Ammon's horn (tissue), 1 donor: Measurements from ENCODE around the gene NECTIN1.
A peak's percentile ranks its signal among the peaks of the same experiment; 100 is the strongest.

Experiments
- DNase-seq: peaks from one replicate; pipeline ENCODE4 v3.0.0-alpha.2; 2016; ENCODE audit warnings: low spot score

NECTIN1 gene

DNA sequence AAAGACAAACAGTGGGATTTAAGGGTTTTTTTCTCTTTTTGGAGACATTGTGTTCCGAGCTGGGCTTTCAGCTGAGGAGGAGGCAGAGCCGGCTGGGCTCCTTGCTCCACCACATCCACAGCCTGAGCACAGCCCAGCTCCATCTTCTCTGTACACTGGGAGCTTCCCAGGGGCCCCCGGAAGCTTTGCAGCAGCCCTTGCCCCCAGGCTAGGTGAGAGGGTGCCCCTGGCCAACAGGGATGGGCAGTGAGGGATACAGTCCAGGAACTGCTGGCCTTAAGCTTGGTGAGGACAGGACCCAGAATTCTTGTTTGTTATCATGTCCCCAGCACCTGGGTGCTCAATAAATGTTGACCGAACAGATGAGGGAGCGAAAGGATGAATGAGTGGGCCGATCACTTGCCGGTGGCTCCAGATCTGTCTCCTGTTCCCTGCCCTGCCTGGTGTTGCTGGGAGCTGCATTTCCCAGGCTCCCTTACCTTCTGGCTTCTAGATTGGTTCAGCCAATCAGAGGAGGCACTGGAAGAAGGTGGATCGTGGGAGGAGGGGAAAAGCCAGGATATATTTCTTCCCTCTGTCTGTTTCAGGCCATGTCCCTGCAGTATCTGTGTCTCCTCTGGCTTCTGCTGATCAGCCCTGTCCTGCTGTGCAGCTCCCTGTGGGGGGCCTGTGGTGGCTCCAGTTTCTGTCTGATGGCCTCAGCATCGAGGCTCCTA lies 26.5 kb upstream of the NECTIN1 start:
- DNase-seq = no peak

DNA sequence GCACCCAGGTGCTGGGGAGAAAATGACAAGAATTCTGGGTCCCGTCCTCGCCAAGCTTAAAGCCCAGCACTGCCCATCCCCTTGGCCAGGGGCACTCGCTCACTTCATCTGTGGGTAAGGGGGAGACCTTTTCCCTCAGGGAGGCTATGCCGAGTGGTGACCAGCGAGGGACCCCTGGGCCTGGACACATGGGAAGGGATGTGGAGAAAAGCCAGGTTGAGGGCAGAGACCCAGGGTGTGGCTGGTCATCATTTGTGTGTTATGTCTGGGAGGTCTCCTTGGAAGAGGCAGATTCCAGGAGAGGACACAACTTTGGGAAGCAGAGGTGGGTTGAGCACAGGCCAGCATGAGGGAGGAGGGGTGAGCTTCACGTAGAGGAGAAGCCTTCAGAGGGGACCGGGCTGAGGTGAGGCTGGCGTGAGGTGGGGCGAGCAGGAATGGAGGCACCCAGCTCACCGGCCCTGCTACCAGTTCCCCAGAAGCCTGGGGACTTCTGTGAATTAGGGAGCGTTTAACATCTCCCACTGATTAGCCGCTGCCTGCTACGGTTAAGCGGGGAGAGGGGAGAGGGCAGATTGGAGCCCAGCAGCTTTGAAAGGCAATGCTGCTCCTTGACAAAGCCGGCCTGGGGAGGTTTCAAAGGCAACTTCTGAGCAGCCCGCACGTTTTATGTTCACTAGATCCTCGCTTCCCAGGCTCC lies 25.8 kb upstream of the NECTIN1 start:
- DNase-seq = no peak

DNA sequence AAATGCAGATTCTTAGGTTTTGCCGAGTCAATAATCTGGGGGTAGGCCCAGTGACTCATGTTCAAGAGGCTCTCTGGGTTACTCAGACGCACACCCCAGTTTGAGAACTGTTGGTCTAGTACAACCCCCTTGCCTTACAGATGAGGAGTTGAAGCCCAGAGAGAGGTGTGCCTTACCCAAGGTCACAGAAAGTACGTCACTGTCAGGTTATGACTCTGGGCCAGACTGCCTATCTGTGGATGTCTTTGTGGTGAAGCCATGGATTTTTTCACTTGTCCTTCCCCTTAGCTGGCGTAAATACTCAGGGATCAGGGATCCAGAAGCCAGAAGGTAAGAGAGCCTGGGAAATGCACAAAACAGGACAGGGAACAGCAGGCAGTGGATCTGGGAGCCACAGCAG lies 25.2 kb upstream of the NECTIN1 start:
- DNase-seq = no peak

DNA sequence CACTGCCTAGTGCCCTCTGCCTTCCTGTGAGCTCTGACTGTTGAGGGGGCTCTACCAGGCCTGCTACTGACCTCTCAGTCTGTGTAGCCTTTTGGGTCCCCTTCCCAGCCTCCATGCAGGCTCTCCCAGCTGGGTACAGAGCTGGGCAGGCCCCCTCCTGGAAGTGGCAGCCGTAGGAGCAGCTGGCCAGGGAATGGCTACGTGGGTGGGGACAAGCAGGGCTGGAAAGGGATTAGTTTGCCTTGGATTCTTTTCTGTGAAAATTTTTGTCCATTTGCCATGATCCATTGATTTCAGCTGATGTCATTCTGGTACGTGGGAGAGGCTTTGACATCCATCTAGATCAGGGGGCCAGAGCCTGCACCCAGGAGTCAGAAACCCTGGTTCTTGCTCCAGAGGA lies 23.9 kb upstream of the NECTIN1 start:
- DNase-seq = no peak

DNA sequence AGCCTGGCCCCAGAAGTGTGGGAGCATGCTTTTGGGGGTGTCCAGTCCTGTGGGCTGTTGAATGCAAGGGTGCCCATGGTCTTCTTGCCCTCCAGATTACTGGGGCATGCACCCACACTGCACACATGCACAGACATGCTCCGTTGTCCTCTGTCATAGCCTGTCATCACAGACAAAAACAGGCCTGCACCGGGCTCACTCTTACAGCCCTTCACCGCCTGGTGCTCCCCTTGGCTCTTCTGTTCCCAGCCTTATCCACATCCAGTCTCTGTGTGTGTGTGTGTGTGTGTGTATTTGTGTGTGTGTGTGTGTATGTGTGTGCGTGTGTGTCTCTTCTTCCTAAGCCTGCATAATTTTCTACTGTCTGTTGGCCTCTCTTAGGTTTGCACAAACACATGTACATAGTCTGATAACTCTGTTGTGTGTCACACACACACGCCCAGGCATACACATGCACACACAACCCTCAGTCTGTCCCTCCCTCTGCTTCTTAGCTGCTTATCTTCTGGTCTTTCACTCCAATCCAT lies 23.4 kb upstream of the NECTIN1 start:
- DNase-seq = no peak

DNA sequence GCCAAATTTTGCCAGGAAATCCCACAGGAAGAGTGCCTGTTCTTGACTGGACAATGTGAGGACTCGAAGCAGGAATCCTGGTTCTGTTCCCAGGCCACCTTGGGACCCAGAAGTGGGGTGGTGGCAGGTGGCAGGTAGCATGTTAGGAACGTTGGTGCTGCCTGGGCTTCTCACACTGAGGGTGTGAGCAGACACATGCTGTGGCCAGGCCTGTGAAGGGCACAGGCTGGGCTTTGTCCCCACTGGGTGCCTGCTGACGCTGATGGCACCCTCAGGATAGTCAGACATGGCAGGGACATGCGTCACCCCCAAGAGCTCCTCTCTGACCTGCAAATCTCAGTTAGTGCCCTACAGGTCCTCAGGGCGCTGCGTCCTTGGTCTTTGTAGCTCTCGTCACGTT lies 21.1 kb upstream of the NECTIN1 start:
- DNase-seq = no peak

DNA sequence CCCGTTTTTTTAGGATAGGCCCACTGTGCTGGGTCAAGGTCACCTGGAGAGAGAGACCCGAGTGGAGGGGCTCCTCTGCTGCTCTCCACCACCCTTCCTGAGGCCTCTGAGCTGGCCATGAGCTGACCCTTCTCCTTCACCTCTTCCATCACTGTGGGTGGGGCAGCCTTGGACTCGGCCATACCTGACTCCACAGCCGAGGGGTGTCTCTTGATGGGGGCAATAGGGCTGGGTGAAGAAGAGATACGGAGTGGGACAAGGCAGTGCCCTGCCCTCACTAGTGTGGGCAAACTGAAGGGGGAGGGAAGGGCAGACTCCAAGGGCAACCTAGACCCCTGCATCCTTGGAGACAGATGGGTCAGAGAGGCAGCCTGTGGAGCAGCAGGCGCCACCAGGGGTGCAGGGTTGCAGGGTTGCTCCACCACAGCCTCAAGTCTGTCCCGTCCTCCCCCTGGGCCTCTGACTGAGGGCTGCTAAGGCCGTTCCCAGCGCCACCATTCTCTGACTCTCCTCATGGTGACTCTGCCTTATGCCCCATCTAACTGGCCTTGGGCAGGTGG lies 20.1 kb upstream of the NECTIN1 start:
- no peak for DNase-seq

DNA sequence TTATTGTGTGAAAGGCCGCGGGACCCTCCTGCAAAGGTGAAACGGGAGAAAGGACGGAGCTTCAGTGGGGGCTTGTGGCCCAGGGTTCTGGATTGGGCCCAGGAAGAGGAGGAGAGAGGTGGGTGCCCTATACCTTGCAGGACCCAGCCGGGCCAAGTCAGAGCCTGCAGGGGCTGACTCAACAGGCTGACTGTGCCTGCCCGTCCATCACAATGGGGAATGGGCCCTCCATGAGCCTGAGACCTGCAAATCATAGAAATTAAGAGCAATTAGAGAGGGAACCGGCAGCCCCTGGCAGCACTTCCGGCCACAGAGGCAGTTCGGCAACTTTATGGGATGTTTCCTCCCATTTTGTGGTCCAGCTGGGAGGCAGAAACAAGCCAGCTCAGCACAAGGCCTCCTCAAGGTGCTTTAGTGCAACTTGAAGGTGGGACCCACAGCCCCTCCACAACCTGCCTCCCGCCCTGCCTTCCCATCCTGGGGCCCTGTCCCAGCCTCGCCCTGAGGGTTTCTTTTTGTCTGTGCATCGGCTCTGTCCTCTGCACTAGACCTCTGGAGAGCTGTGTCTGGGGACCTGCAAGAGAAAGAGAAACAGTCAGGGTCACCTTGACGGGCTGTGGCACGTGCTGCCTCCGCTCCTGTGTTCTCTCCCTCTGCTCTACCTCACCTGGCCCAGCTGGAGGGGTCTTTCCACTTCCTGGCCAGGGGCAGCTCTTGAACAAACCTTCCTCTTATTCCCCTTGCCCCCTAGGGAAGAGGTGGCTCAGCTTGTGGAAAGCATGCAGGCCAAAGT lies 19.1 kb upstream of the NECTIN1 start:
- DNase-seq = no peak

DNA sequence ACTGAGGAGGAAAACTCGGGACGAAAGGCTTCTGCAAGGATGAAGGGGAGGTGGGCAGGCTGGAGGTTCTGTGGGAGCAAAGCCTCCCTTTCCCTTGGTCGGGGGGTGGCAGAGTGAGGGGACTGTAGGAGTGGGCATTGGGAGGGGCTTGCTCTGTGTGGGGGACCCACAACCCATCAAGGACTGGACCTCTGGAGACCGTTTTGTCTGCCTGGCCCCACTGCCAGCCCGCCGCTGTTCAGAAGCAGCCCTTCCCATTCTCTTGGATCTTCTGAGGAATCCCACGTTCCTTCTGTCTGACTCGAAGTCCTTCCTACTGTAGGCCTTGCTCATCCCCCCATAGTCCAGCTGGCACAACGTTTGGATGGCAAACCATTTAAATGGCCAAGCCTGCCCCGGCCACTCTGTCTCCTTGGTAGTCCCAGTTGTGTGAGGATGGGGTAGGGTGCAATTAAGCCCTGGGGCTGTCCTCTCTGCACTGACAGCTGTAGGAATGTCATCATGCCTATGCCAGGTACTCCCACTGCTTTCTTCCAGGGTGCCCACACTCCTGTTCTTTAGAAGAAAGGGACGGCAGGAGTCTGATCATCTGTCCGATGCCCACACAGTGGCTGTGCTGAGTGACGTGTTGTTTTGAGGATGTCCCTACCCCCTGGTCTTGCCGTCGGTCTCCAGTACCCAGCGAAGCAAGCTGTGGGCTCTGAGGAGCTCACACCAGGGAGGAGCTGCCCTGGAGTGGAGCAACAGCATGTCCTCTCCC lies 17.0 kb upstream of the NECTIN1 start:
- no peak for DNase-seq

DNA sequence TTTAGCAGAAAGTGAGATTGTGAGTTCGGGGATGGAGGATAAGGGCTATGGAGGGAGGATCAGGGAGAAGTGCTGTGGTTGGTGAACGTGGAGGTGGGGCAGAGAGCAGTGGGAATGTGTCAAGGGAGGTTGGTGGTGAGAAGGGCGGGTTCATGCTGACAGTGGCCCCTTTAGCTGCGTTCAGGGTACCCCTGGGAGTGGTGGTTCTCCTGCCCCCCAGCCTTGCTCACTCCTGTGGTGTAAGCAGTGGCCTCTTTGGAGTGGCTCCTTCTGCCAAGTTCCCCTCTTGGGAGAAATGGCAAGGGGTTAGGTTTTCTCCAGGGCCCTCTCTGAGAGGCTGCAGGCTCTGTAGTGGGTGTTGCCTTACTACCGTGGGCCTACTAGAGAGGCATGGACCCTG lies 16.1 kb upstream of the NECTIN1 start:
- DNase-seq = no peak

DNA sequence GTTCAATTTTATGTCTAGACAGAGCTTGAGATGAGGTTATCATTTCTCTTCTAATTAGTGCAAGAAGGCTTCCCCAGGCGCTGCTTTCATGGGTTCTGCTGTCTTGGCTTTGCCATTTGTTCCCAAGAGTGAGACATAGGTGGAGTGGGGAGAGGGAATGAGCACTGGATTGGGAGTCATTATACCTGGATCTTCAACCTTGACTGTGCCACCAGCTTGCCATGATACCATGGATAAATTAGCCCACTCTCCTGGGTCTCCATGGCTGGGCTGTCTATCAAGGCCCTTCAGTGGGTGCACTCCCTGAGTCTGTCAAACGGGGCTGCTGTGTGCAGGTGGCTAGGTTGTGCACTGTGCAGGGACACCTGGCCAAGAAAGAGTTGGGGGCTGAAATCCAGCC lies 15.6 kb upstream of the NECTIN1 start:
- DNase-seq = no peak

DNA sequence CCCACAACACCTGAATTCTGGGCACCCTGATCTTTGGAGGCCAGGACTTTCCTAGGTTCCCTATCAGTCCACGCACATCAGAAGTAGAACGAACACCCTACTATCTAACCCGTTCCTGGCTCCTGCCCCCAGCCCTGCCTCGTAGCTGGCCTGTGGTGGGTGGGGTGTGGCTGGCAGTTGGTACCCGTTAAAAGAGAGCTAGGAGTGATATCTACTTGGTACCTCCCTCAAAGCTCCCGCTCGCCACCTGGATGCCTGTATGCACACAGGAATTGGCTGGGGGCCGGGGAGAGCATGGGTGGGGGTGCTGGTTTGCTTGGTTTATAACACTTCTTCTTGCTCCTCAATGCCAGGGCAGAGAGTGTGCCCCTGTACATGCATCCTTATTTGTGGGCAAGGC lies 14.0 kb upstream of the NECTIN1 start:
- DNase-seq = no peak

DNA sequence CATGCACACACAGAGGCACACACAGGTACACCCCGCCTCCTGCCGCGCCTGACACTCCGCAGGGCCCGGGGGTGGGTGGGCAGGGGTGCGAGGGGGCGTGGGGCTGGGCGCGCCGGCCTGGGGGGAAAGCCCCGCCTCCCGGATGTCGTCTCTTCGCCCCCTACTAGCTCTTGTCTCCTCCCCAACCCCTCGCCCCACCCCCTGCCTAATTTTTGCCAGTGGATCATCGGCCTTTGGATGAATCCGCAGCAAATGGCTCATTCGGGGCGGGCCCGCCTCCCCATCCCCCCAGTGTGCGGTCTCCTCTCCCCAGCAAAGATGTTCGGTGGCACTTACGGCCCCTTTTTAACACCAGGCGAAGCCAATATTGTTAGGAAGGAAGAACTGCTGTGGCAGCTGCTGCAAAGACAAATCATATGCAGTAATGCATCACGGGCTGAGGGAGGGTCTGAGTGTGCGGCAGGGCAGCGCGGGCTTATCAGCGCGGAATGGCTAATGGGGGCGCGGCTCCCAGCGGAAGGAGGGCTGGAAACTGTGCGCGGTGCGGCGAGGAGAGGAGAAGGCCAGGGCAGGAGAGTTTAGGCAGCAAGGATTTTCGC lies 13.4 kb upstream of the NECTIN1 start:
- DNase-seq = no peak

DNA sequence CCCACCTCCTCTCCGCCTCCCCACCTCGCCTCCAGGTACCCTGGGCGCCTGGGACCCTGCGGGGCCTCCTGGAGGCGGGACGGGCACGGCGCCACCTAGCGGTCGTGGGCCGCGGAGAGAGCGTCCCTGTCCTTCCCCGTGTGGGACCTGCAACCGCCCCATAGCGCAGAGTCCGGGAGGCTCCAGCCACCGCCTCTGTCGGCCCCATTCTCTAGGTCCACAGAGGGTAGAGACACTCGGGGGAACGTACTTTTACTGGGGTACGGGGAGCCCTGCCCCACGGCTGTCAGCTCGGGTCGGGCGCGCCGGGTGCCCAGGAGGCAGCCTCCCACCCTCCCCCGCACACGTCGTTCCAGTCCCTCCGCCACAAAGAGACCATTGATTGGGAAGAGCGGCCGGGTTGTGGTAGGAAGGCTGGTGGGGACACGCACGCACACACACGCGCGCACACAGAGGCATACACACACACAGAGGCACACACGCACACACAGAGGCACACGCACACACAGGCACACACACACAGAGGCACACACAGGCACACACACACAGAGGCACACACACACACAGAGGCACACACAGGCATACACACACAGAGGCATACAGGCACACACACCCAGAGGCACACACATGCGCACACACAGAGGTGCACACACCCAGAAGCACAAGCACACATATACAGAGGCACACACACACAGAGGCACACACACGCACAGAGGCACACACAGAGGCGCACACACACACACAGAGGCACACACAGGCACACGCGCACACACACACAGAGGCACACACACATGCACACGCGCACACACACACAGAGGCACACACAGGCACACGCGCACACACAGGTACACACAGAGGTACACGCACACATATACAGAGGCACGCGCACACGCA lies 12.6 kb upstream of the NECTIN1 start:
- peak; percentile 83 for DNase-seq

DNA sequence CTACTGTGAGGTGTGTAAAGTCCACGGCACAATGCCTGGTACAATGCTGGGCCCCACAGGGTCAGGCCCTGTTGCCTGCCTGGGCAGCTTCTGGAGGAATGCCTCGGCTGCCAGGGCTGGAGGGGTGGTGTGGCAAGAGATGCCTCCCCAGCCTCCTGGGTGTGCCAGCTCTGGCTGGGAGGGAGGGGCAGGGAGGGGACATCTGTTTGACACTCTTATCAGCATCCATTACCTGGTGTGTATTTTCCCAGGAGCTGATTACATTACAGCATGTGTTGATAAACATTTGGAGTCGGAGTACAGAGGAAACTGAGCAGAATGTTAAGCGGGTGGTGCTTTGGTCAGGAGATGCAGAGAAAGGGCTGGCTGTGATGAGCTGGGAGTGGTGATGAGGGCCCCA lies 11.0 kb upstream of the NECTIN1 start:
- no peak for DNase-seq

DNA sequence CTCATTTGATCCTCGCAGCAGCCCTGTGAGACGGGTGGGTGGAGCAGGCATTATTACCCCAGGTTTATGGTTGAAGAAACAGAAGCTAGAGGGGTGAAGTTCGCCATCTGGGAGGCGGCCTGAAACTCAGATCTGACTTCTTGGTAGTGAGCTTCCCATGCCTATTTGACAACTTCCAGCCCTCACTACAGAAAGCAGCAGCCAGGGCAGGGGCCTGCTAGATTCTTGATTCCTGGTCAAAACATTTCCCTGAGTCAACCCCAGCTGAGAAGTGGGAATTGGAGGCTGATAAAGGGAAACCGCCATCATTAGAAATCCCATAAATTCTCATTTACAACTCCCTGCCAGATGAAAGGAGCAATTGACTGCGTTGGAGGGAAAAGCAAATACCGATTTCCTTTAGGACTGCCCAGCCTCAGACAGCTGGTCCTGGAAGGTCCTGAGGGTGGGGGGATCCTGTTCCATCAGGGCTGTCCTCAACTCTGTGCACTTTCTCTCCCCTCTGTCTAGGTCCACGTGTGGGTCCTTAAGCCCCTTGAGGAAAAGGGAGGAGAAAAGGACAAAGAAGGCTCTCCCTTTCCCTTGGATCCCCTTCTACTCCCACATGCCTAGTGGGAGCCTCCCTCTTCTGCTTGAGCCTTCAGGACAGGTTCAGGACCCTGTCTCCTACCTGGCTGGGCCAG lies 10.2 kb upstream of the NECTIN1 start:
- no peak for DNase-seq

DNA sequence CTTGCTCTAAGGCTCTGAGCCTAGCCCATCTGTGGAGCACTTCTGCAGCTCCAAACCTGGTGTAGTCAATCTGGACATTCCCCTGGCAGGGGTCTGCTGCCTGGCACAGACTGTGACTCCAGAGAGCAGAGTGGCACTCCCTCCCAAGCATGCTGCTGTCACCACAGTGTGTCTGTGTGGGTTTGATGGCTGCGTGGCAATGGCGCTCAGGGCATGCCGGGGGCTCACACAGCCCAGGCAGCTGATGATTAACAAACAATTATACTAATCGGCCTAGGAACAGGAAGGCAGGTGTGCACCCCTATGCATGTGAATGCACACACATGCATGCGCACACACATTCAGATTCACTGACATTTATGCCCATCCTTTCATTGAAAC lies 9.0 kb upstream of the NECTIN1 start:
- DNase-seq = no peak

DNA sequence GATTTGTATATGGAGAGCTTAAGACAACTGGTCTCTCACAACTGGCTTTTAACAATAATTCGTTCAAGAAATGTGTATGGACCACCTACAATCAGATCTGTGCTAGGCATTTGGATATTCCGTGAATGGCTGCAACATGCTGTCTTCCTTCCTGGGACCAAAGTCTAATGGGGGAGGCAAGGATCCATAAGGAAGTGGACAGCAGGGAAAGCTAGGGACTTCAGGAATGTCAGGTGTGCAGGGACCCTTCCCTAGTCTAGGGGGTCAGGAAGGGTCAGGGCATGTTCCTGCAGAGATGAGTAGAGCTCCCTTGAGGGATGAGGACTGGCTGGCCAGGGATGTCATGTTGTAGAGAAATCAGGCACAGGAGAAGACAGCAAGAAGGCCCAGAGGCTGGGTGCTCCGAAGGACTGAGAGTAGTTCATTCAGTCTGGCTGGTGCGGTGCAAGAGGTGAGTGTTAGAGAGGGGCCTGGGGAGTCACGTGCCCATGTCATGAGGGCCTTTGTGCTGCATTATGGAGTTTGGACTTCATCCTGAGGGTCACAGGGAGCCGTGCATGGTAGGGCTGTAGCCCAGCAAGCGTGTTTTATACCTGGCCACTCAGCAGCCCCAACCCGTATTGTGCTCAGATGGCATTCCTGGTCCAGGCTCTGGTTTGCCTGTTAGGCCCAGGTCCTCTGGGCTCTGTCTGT lies 8.5 kb upstream of the NECTIN1 start:
- no peak for DNase-seq

DNA sequence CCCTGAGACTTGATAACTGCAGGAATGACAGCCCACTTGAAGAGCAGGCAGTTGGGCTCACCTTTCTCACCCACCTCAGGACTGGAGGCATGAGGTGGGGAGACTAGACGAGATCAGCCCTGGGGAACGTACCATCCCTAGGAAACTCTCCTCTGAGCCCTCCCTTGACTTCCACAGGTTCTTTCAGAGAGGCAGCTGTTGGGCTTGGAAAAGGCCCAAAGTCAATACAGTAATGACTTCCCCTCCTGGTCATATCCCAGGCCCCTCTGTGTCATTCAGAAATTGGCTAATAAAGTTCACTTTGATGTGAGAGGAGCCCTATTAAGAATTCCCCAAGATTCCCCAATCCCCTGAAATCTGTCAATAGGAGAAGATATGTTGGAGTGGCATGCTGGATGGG lies 5.8 kb upstream of the NECTIN1 start:
- no peak for DNase-seq
